HepG2 (cell line): ENCODE measurements around the gene SURF6. TPM values are rescaled to one million over a fixed set of nuclear protein-coding genes. Genes with fewer than 3 reads are reported as not detected.

Experiments
- EP300 ChIP-seq, 3 experiments: sonication (generic) in 1 of 3; formaldehyde crosslinking in 1 of 3; IDR thresholded peaks; 2 replicates each; pipeline versions ENCODE4 v1.5.1 to v1.6.1; 2011 to 2020; ENCODE audit warnings: low read depth in 2 of 3, low read length in 2 of 3, borderline replicate concordance in 1 of 3, improper control_type of control experiment in 1 of 3, mild to moderate bottlenecking in 1 of 3, missing genetic modification reagents in 1 of 3, moderate library complexity in 1 of 3
- ERF ChIP-seq: IDR thresholded peaks from 2 replicates; pipeline ENCODE4 v1.6.1; 2018; ENCODE audit warnings: missing biosample characterization, missing genetic modification reagents
- HDAC2 ChIP-seq: sonication (generic); formaldehyde crosslinking; IDR thresholded peaks from 2 replicates; pipeline ENCODE4 v1.4.0; 2020; ENCODE audit warnings: missing genetic modification reagents
- IKZF1 ChIP-seq: fragments of 450-650 bp; IDR thresholded peaks from 2 replicates; pipeline ENCODE4 v1.7.1; 2016
- MYC ChIP-seq: sonication (generic); formaldehyde crosslinking; IDR thresholded peaks from 2 replicates; pipeline ENCODE4 v1.9.0; 2021; ENCODE audit warnings: missing genetic modification reagents, borderline replicate concordance
- NBN ChIP-seq: fragments of 450-650 bp; conservative IDR thresholded peaks from 2 replicates; pipeline ENCODE4 v1.6.1; 2017
- PRPF4 ChIP-seq: fragments of 200-400 bp; formaldehyde crosslinking; IDR thresholded peaks from 2 replicates; pipeline ENCODE4 v1.6.1; 2016; ENCODE audit warnings: low read length, low read depth; ENCODE audit not compliant: poor library complexity, severe bottlenecking
- RFX3 ChIP-seq: IDR thresholded peaks from 2 replicates; pipeline ENCODE4 v1.6.1; 2016; ENCODE audit warnings: missing biosample characterization, missing genetic modification reagents
- SIX4 ChIP-seq: sonication (generic); formaldehyde crosslinking; IDR thresholded peaks from 2 replicates; pipeline ENCODE4 v1.4.0; 2020; ENCODE audit warnings: missing genetic modification reagents
- ZNF547 ChIP-seq: sonication (generic); formaldehyde crosslinking; IDR thresholded peaks from 2 replicates; pipeline ENCODE4 v1.5.1; 2020; ENCODE audit warnings: mild to moderate bottlenecking, missing genetic modification reagents
- ZNF589 ChIP-seq: sonication (generic); formaldehyde crosslinking; conservative IDR thresholded peaks from 2 replicates; pipeline ENCODE4 v1.8.0; 2022; ENCODE audit warnings: mild to moderate bottlenecking, moderate library complexity, missing genetic modification reagents
- ZNF644 ChIP-seq: IDR thresholded peaks from 2 replicates; pipeline ENCODE4 v1.6.1; 2016; ENCODE audit warnings: low read depth
- polyA plus RNA-seq, 8 experiments: library from polyadenylated mRNA; depleted of rRNA in 3 of 8; stranded (reverse) in 7 of 8; unstranded in 1 of 8; fragments of >200 nt; fragmentation: Illumina TruSeq in 4 of 8; extraction: Trizol in 4 of 8; gene quantifications; 2 replicates each; pipeline versions ENCODE4 v1.2.1 to v1.2.3, GENCODE V29; 2011 to 2016; ENCODE audit warnings: low read depth in 4 of 8, missing spikeins in 1 of 8, mixed read lengths in 1 of 8; ENCODE audit not compliant: insufficient read depth in 1 of 8
- total RNA-seq, 5 experiments: library from RNA; depleted of rRNA; stranded (reverse); fragments of >200 nt; fragmentation: Illumina TruSeq; extraction: Trizol; gene quantifications; 2 replicates each; pipeline ENCODE4 v1.2.3, GENCODE V29; 2016; ENCODE audit warnings: low read depth in 1 of 5
- TF ChIP-seq, protein P1 (sequence below): sonication (generic); formaldehyde crosslinking; IDR thresholded peaks from 2 replicates; pipeline ENCODE4 v1.5.1; 2020; ENCODE audit warnings: mild to moderate bottlenecking, missing genetic modification reagents, moderate library complexity
- TF ChIP-seq, protein P2 (sequence below): sonication (generic); formaldehyde crosslinking; IDR thresholded peaks from 2 replicates; pipeline ENCODE4 v1.5.0; 2020; ENCODE audit warnings: mild to moderate bottlenecking, missing genetic modification reagents
- TF ChIP-seq, protein P3 (sequence below): sonication (generic); formaldehyde crosslinking; IDR thresholded peaks from 2 replicates; pipeline ENCODE4 v1.9.0; 2021; ENCODE audit warnings: missing genetic modification reagents, borderline replicate concordance
- TF ChIP-seq, protein P4 (sequence below): sonication (generic); formaldehyde crosslinking; IDR thresholded peaks from 2 replicates; pipeline ENCODE4 v1.8.1; 2023; ENCODE audit warnings: mild to moderate bottlenecking, missing genetic modification reagents

The SURF6 gene
- total and polyA plus RNA-seq, 2 of the 13 experiments (the other 11 are each of a cell fraction or from before 2014, with no cell fraction given): 5.9 to 14.7 TPM

DNA sequence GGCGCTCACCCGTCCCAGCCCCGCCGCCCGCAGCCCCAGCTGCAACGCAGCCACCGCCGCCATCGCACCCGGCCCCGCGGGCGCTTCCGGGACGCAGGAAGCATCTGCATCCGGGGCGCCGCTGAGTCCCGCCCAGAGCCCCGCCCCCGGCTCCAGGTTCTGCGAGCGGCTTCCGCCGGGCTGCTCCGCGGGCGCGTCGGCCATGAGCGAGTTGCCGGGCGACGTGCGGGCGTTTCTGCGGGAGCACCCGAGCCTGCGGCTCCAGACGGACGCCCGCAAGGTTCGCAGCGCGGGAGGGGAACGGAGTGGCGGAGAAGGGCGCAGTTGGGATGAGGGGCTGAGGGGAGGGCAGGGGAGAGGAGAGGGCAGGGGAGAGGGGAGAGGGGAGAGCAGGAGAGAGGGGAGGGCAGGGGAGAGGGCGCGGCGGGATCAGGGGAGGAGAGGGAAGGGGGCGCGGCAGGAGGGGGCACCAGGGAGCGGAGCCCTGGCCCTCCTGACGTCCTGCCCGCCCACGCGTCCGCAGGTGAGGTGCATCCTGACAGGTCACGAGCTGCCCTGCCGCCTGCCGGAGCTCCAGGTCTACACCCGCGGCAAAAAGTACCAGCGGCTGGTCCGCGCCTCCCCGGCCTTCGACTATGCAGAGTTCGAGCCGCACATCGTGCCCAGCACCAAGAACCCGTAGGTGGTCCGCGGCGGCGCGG, 20.6 kb upstream of the SURF6 start, which contains the start of the genes SURF1 and SURF2 (continued):
- TF ChIP-seq, protein P1, sequence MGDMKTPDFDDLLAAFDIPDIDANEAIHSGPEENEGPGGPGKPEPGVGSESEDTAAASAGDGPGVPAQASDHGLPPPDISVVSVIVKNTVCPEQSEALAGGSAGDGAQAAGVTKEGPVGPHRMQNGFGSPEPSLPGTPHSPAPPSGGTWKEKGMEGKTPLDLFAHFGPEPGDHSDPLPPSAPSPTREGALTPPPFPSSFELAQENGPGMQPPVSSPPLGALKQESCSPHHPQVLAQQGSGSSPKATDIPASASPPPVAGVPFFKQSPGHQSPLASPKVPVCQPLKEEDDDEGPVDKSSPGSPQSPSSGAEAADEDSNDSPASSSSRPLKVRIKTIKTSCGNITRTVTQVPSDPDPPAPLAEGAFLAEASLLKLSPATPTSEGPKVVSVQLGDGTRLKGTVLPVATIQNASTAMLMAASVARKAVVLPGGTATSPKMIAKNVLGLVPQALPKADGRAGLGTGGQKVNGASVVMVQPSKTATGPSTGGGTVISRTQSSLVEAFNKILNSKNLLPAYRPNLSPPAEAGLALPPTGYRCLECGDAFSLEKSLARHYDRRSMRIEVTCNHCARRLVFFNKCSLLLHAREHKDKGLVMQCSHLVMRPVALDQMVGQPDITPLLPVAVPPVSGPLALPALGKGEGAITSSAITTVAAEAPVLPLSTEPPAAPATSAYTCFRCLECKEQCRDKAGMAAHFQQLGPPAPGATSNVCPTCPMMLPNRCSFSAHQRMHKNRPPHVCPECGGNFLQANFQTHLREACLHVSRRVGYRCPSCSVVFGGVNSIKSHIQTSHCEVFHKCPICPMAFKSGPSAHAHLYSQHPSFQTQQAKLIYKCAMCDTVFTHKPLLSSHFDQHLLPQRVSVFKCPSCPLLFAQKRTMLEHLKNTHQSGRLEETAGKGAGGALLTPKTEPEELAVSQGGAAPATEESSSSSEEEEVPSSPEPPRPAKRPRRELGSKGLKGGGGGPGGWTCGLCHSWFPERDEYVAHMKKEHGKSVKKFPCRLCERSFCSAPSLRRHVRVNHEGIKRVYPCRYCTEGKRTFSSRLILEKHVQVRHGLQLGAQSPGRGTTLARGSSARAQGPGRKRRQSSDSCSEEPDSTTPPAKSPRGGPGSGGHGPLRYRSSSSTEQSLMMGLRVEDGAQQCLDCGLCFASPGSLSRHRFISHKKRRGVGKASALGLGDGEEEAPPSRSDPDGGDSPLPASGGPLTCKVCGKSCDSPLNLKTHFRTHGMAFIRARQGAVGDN (CRISPR knock-in tag): peak; percentile 71
- no peak for TF ChIP-seq EP300 (IDR thresholded peaks at IDR 0.05; ENCODE audit: low read depth in 2 of 2, low read length in 2 of 2)
- TF ChIP-seq EP300 (CRISPR knock-in tag; IDR thresholded peaks at IDR 0.05; ENCODE audit: borderline replicate concordance): no peak
- TF ChIP-seq PRPF4: no peak
- no peak for TF ChIP-seq ZNF644 (CRISPR knock-in tag)
- peak; percentile 78 for TF ChIP-seq ZNF547 (CRISPR knock-in tag)
- no peak for TF ChIP-seq SIX4
- TF ChIP-seq ERF (CRISPR knock-in tag): peak; percentile 15; the same call in 1 of the 2 replicates
- TF ChIP-seq IKZF1: no peak
- TF ChIP-seq, protein P2, sequence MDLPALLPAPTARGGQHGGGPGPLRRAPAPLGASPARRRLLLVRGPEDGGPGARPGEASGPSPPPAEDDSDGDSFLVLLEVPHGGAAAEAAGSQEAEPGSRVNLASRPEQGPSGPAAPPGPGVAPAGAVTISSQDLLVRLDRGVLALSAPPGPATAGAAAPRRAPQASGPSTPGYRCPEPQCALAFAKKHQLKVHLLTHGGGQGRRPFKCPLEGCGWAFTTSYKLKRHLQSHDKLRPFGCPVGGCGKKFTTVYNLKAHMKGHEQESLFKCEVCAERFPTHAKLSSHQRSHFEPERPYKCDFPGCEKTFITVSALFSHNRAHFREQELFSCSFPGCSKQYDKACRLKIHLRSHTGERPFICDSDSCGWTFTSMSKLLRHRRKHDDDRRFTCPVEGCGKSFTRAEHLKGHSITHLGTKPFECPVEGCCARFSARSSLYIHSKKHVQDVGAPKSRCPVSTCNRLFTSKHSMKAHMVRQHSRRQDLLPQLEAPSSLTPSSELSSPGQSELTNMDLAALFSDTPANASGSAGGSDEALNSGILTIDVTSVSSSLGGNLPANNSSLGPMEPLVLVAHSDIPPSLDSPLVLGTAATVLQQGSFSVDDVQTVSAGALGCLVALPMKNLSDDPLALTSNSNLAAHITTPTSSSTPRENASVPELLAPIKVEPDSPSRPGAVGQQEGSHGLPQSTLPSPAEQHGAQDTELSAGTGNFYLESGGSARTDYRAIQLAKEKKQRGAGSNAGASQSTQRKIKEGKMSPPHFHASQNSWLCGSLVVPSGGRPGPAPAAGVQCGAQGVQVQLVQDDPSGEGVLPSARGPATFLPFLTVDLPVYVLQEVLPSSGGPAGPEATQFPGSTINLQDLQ (CRISPR knock-in tag): 0 out of 2 replicates have a peak, but pooled peaks have one; percentile 18
- TF ChIP-seq MYC: peak; percentile 74
- peak; percentile 7; the same call in 1 of the 2 replicates for TF ChIP-seq HDAC2 (CRISPR knock-in tag)
- TF ChIP-seq, protein P3, sequence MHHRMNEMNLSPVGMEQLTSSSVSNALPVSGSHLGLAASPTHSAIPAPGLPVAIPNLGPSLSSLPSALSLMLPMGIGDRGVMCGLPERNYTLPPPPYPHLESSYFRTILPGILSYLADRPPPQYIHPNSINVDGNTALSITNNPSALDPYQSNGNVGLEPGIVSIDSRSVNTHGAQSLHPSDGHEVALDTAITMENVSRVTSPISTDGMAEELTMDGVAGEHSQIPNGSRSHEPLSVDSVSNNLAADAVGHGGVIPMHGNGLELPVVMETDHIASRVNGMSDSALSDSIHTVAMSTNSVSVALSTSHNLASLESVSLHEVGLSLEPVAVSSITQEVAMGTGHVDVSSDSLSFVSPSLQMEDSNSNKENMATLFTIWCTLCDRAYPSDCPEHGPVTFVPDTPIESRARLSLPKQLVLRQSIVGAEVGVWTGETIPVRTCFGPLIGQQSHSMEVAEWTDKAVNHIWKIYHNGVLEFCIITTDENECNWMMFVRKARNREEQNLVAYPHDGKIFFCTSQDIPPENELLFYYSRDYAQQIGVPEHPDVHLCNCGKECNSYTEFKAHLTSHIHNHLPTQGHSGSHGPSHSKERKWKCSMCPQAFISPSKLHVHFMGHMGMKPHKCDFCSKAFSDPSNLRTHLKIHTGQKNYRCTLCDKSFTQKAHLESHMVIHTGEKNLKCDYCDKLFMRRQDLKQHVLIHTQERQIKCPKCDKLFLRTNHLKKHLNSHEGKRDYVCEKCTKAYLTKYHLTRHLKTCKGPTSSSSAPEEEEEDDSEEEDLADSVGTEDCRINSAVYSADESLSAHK: no peak
- TF ChIP-seq, protein P4, sequence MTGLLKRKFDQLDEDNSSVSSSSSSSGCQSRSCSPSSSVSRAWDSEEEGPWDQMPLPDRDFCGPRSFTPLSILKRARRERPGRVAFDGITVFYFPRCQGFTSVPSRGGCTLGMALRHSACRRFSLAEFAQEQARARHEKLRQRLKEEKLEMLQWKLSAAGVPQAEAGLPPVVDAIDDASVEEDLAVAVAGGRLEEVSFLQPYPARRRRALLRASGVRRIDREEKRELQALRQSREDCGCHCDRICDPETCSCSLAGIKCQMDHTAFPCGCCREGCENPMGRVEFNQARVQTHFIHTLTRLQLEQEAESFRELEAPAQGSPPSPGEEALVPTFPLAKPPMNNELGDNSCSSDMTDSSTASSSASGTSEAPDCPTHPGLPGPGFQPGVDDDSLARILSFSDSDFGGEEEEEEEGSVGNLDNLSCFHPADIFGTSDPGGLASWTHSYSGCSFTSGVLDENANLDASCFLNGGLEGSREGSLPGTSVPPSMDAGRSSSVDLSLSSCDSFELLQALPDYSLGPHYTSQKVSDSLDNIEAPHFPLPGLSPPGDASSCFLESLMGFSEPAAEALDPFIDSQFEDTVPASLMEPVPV (CRISPR knock-in tag): no peak
- no peak for TF ChIP-seq RFX3 (CRISPR knock-in tag)
- TF ChIP-seq ZNF589: no peak
- TF ChIP-seq NBN: no peak
